GM12878 (cell line): ENCODE results near the gene NQO1. TPM values are rescaled to one million over a fixed set of nuclear protein-coding genes. Genes with fewer than 3 reads are reported as not detected.

Source experiments
- ATAC-seq: fragments of 200-7000 bp; cut with Tn5 transposase; 3 replicates; pipeline ENCODE4 v1.9.1; 2020; ENCODE audit warnings: mild to moderate bottlenecking, moderate library complexity
- BruUV-seq: library from RNA; stranded (reverse); fragments of 400-500 nt; replicated peaks from 2 replicates; lab custom pipeline; 2021; lab: Mats Ljungman, UMichigan
- CTCF ChIA-PET: fragments of 300-600 bp; sonication (Branson Sonifier 250); formaldehyde crosslinking; extraction: SDS; loops from one replicate; lab custom pipeline; 2021; ENCODE audit warnings: inconsistent platforms; lab: Yijun Ruan, JAX
- POLR2A ChIA-PET: fragments of 350-600 bp; formaldehyde crosslinking; extraction: SDS; loops from one replicate; lab custom pipeline; 2021; ENCODE audit warnings: inconsistent platforms; lab: Charles Lee
- RAD21 ChIA-PET: fragments of 300-600 bp; sonication (Branson Sonifier 250); formaldehyde crosslinking; loops from one replicate; lab custom pipeline; 2023; ENCODE audit warnings: antibody characterized with exemption; ENCODE audit not compliant: unreplicated experiment; lab: Charles Lee
- SMC1A ChIA-PET: fragments of 300-600 bp; sonication (Branson Sonifier 250); formaldehyde crosslinking; loops from one replicate; lab custom pipeline; 2023; ENCODE audit not compliant: unreplicated experiment, uncharacterized antibody; lab: Charles Lee
- DNase-seq: peaks from one replicate; pipeline ENCODE4 v3.0.0-alpha.2; 2011; ENCODE audit warnings: low read depth, low spot score
- FAIRE-seq: peaks from 3 replicates; lab custom pipeline; 2011; peaks lifted over from hg19 to GRCh38; lab: Jason Lieb, UNC
- H2AFZ ChIP-seq: 2 replicates; pipeline ENCODE4 v1.6.0; 2011; ENCODE audit warnings: low read depth, low read length, control low read depth; ENCODE audit not compliant: control insufficient read depth
- H3K27ac ChIP-seq: 2 replicates; pipeline ENCODE4 v1.5.1; 2011; ENCODE audit warnings: control low read depth; ENCODE audit not compliant: control insufficient read depth, insufficient read depth
- H3K27me3 ChIP-seq, 2 experiments: replicated peaks in 1 of 2; 2 replicates each; pipeline versions ENCODE4 v1.6.0 to v1.6.1; 2011; ENCODE audit warnings: low read length in 1 of 2; ENCODE audit not compliant: control insufficient read depth in 2 of 2, insufficient read depth in 2 of 2
- H3K36me3 ChIP-seq, 2 experiments: 2 replicates each; pipeline ENCODE4 v1.5.1; 2011; ENCODE audit warnings: low read length in 1 of 2; ENCODE audit not compliant: control insufficient read depth in 2 of 2, insufficient read depth in 2 of 2
- H3K4me1 ChIP-seq: 2 replicates; pipeline ENCODE4 v1.6.1; 2011; ENCODE audit warnings: mild to moderate bottlenecking, low read length, moderate library complexity, mixed read lengths; ENCODE audit not compliant: control insufficient read depth, insufficient read depth
- H3K4me2 ChIP-seq: 2 replicates; pipeline ENCODE4 v1.6.0; 2011; ENCODE audit warnings: control low read depth; ENCODE audit not compliant: control insufficient read depth, insufficient read depth
- H3K4me3 ChIP-seq: fragments of 200-600 bp; sonication (generic); 2 replicates; pipeline ENCODE4 v1.5.1; 2016
- H3K79me2 ChIP-seq: 2 replicates; pipeline ENCODE4 v1.6.0; 2011; ENCODE audit warnings: low read length; ENCODE audit not compliant: control insufficient read depth, insufficient read depth
- H3K9ac ChIP-seq: 2 replicates; pipeline ENCODE4 v1.8.0; 2011; ENCODE audit warnings: low read length, control low read depth, mixed read lengths; ENCODE audit not compliant: control insufficient read depth, insufficient read depth
- H3K9me3 ChIP-seq: replicated peaks from 3 replicates; pipeline ENCODE4 v1.5.1; 2011; ENCODE audit warnings: mild to moderate bottlenecking, low read length; ENCODE audit not compliant: control insufficient read depth, insufficient read depth
- H4K20me1 ChIP-seq: 2 replicates; pipeline ENCODE4 v1.6.0; 2011; ENCODE audit not compliant: control insufficient read depth, insufficient read depth
- ATF2 ChIP-seq: IDR thresholded peaks from 2 replicates; pipeline ENCODE4 v1.6.1; 2012; ENCODE audit warnings: low read length, inconsistent platforms
- CHD2 ChIP-seq: IDR thresholded peaks from 2 replicates; pipeline ENCODE4 v1.6.1; 2011; ENCODE audit warnings: low read depth, low read length, improper control_type of control experiment, borderline replicate concordance
- DPF2 ChIP-seq: fragments of 450-650 bp; IDR thresholded peaks from 2 replicates; pipeline ENCODE4 v1.6.1; 2017; ENCODE audit warnings: mild to moderate bottlenecking
- EED ChIP-seq: sonication (generic); IDR thresholded peaks from 2 replicates; pipeline ENCODE4 v1.6.1; 2016; ENCODE audit warnings: antibody characterized with exemption, low read depth
- EP300 ChIP-seq, 2 experiments: fragments of 150-350 bp in 1 of 2; IDR thresholded peaks; 2 replicates each; pipeline ENCODE4 v1.6.1; 2011 to 2012; ENCODE audit warnings: low read depth in 2 of 2, low read length in 2 of 2, borderline replicate concordance in 1 of 2, improper control_type of control experiment in 1 of 2, inconsistent platforms in 1 of 2; ENCODE audit not compliant: control insufficient read depth in 1 of 2
- KLF5 ChIP-seq: fragments of 450-650 bp; IDR thresholded peaks from 2 replicates; pipeline ENCODE4 v1.6.1; 2014; ENCODE audit warnings: mild to moderate bottlenecking; ENCODE audit not compliant: partially characterized antibody
- MEF2B ChIP-seq: fragments of 450-650 bp; IDR thresholded peaks from 2 replicates; pipeline ENCODE4 v1.6.1; 2018; ENCODE audit warnings: mild to moderate bottlenecking, moderate library complexity; ENCODE audit not compliant: partially characterized antibody, poor library complexity, severe bottlenecking
- NRF1 ChIP-seq: conservative IDR thresholded peaks from 2 replicates; pipeline ENCODE4 v1.6.1; 2011; ENCODE audit warnings: mild to moderate bottlenecking, low read depth, low read length, improper control_type of control experiment
- RAD21 ChIP-seq: IDR thresholded peaks from 2 replicates; pipeline ENCODE4 v1.6.1; 2011; ENCODE audit warnings: mild to moderate bottlenecking, low read depth, low read length, moderate library complexity; ENCODE audit not compliant: insufficient read depth
- RELB ChIP-seq: fragments of 450-650 bp; IDR thresholded peaks from 2 replicates; pipeline ENCODE4 v1.6.1; 2017; ENCODE audit warnings: low read depth, mild to moderate bottlenecking, moderate library complexity
- SMAD1 ChIP-seq: fragments of 450-650 bp; IDR thresholded peaks from 2 replicates; pipeline ENCODE4 v1.6.1; 2018; ENCODE audit warnings: mild to moderate bottlenecking, low read depth; ENCODE audit not compliant: partially characterized antibody
- SUPT20H ChIP-seq: IDR thresholded peaks from 2 replicates; pipeline ENCODE4 v1.6.1; 2011; ENCODE audit warnings: low read depth, mild to moderate bottlenecking, low read length, moderate library complexity, borderline replicate concordance; ENCODE audit not compliant: control insufficient read depth
- YY1 ChIP-seq: IDR thresholded peaks from 2 replicates; pipeline ENCODE4 v1.6.1; 2011; ENCODE audit warnings: low read depth, mild to moderate bottlenecking, low read length
- WGBS: methylation state at CpG from one replicate; pipeline ENCODE4 v1.1.6; 2016; ENCODE audit warnings: low lambda C conversion rate; ENCODE audit not compliant: insufficient replicate concordance, insufficient coverage; ENCODE audit errors: missing lambda C conversion rate; 5-methylcytosine and 5-hydroxymethylcytosine counted together
- in situ Hi-C: fragments of 300-500 bp; cut with MboI; formaldehyde crosslinking; loops from 9 replicates; pipeline ENCODE4 v1.14.3; 2018; ENCODE audit warnings: mixed read lengths
- intact Hi-C: fragments of 100-400 bp; cut with micrococcal nuclease; formaldehyde crosslinking; loops from one replicate; pipeline ENCODE4 v1.14.2; 2022; ENCODE audit not compliant: unreplicated experiment
- polyA plus RNA-seq, 11 experiments: library from polyadenylated mRNA; depleted of rRNA in 4 of 11; unstranded in 6 of 11; stranded (reverse) in 5 of 11; fragments of >200 nt; fragmentation: Nextera tagmentation in 4 of 11; fragmentation: Illumina TruSeq in 1 of 11; extraction: Ambion mirVana in 4 of 11; extraction: Trizol in 1 of 11; gene quantifications; 1 replicate in 1 of 11; 2 replicates in 10 of 11; pipeline versions ENCODE4 v1.2.1 to v1.2.3, GENCODE V29; 2011 to 2016; ENCODE audit warnings: inconsistent platforms in 2 of 11, missing spikeins in 2 of 11, low read depth in 1 of 11
- total RNA-seq, 4 experiments: library from RNA; depleted of rRNA in 3 of 4; stranded (reverse); fragments of >200 nt in 3 of 4; fragmentation: Illumina TruSeq in 1 of 4; extraction: Trizol in 1 of 4; gene quantifications; 2 replicates each; pipeline versions ENCODE4 v1.2.1 to v1.2.3, GENCODE V29; 2013 to 2021
- TF ChIP-seq, protein P1 (sequence below): IDR thresholded peaks from 2 replicates; pipeline ENCODE4 v1.6.1; 2012; ENCODE audit warnings: mild to moderate bottlenecking, low read depth, low read length

NQO1 gene
- total and polyA plus RNA-seq, 10 of the 15 experiments (the other 5 are each of a cell fraction or from before 2014, with no cell fraction given), result 24.6 to 84.9 (median 34.6) TPM

GRCh38 chr16:69741951-69742904 is 15.9 kb upstream of the NQO1 start:
- FAIRE-seq, result no peak
- in situ Hi-C loops, result no loop called here
- Histone ChIP-seq H3K79me2 (no peaks in the 10 kb centered on the region), H3K9ac (no peak overlapping the region), H3K27ac (no peak overlapping the region), H3K36me3 (peaks cover 35 to 46% of the 10 kb centered on the region in 2 experiments), H3K4me3 (no peak overlapping the region), H4K20me1 (no peaks in the 10 kb centered on the region), H3K9me3 (no peaks in the 10 kb centered on the region), H3K4me1 (no peaks in the 10 kb centered on the region), H2AFZ (no peak overlapping the region), H3K4me2 (no peak overlapping the region), H3K27me3 (no peaks in the 10 kb centered on the region)
- ChIA-PET POLR2A (no interaction called here), RAD21 (interaction anchor here (1.1 to 1.3 kb wide), 2 partner anchors 12 to 16 kb away, joined by 4 to 5 read pairs; partner anchors contain the start of genes NOB1 and NQO1), SMC1A (interaction anchor here (1.0 to 1.6 kb wide), 2 partner anchors 11 to 30 kb away, joined by 3 read pairs; no protein-coding TSS in a partner anchor), CTCF (interaction anchor here (0.6 to 2.5 kb wide), 3 partner anchors 12 to 134 kb away, joined by 3 to 12 read pairs (median 5); partner anchors contain the start of genes NOB1 and NQO1)
- 97% methylated on average over 31 of the region's 41 CpGs for WGBS
- intact Hi-C loops, result no loop called here
- BruUV-seq, result TSS peak; percentile 59
- no peak for DNase-seq
- no peak for ATAC-seq
- TF ChIP-seq MEF2B, result no peak
- no peak for TF ChIP-seq CHD2
- TF ChIP-seq SUPT20H, result no peak
- no peak for TF ChIP-seq EP300 (IDR thresholded peaks at IDR 0.05; ENCODE audit: borderline replicate concordance in 1 of 2, control insufficient read depth in 1 of 2, low read depth in 2 of 2, low read length in 2 of 2)
- TF ChIP-seq, protein P1, sequence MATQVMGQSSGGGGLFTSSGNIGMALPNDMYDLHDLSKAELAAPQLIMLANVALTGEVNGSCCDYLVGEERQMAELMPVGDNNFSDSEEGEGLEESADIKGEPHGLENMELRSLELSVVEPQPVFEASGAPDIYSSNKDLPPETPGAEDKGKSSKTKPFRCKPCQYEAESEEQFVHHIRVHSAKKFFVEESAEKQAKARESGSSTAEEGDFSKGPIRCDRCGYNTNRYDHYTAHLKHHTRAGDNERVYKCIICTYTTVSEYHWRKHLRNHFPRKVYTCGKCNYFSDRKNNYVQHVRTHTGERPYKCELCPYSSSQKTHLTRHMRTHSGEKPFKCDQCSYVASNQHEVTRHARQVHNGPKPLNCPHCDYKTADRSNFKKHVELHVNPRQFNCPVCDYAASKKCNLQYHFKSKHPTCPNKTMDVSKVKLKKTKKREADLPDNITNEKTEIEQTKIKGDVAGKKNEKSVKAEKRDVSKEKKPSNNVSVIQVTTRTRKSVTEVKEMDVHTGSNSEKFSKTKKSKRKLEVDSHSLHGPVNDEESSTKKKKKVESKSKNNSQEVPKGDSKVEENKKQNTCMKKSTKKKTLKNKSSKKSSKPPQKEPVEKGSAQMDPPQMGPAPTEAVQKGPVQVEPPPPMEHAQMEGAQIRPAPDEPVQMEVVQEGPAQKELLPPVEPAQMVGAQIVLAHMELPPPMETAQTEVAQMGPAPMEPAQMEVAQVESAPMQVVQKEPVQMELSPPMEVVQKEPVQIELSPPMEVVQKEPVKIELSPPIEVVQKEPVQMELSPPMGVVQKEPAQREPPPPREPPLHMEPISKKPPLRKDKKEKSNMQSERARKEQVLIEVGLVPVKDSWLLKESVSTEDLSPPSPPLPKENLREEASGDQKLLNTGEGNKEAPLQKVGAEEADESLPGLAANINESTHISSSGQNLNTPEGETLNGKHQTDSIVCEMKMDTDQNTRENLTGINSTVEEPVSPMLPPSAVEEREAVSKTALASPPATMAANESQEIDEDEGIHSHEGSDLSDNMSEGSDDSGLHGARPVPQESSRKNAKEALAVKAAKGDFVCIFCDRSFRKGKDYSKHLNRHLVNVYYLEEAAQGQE, result no peak
- TF ChIP-seq RELB, result no peak
- no peak for TF ChIP-seq RAD21
- TF ChIP-seq EED, result no peak
- TF ChIP-seq ATF2, result no peak
- no peak for TF ChIP-seq SMAD1
- no peak for TF ChIP-seq NRF1
- no peak for TF ChIP-seq YY1
- no peak for TF ChIP-seq DPF2
- no peak for TF ChIP-seq KLF5
